NOMO-1 treated with DMSO at 0.1 percent for 48 hours (cell line): ENCODE results near the gene KLK4.

Experiments used
- DNase-seq: peaks from one replicate; lab custom pipeline; 2025; ENCODE audit not compliant: unreplicated experiment; lab: John Stamatoyannopoulos, UW

Gene KLK4

GRCh38 chr19:50882188-50882587 is 29.0 kb downstream of the KLK4 start:
- no peak for DNase-seq

GRCh38 chr19:50880241-50880640 is 31.0 kb downstream of the KLK4 start:
- DNase-seq = no peak

- no peak for DNase-seq
Measured at GRCh38 chr19:50878851-50879250, 32.3 kb downstream of the KLK4 start.

- no peak for DNase-seq
Measured at GRCh38 chr19:50877338-50877737, 33.9 kb downstream of the KLK4 start.

GRCh38 chr19:50876456-50876855 is 34.7 kb downstream of the KLK4 start:
- no peak for DNase-seq

GRCh38 chr19:50875795-50876422 is 35.3 kb downstream of the KLK4 start:
- DNase-seq = no peak

GRCh38 chr19:50874211-50874610 is 37.0 kb downstream of the KLK4 start:
- DNase-seq = no peak

- DNase-seq = no peak
Measured at GRCh38 chr19:50873056-50873455, 38.1 kb downstream of the KLK4 start, which contains the start of gene KLK2. KLK2 (plus strand) TSS chr19:50873439; CDS start chr19:50873474, 35 bp downstream.

GRCh38 chr19:50870417-50871089 is 40.6 kb downstream of the KLK4 start:
- no peak for DNase-seq

GRCh38 chr19:50869479-50869878 is 41.7 kb downstream of the KLK4 start:
- DNase-seq = no peak

- DNase-seq = no peak
Measured at GRCh38 chr19:50861496-50862286, 49.5 kb downstream of the KLK4 start.

- no peak for DNase-seq
Measured at GRCh38 chr19:50861010-50861409, 50.2 kb downstream of the KLK4 start.

GRCh38 chr19:50859849-50860248 is 51.3 kb downstream of the KLK4 start:
- no peak for DNase-seq

GRCh38 chr19:50858886-50859285 is 52.3 kb downstream of the KLK4 start:
- no peak for DNase-seq

GRCh38 chr19:50857366-50857765 is 53.8 kb downstream of the KLK4 start:
- no peak for DNase-seq
